ENCODE data around the gene HOXD9.

Gene HOXD9

GRCh38 chr2:176126929-176127773 lies 4.6 kb downstream of the HOXD9 start:
- peak; percentile 18 for DNase-seq

- no peak for DNase-seq
Observed at GRCh38 chr2:176127774-176128072, 5.2 kb downstream of the HOXD9 start.

GRCh38 chr2:176128172-176128981 lies 5.9 kb downstream of the HOXD9 start:
- DNase-seq = no peak

GRCh38 chr2:176128982-176129796 lies 6.7 kb downstream of the HOXD9 start, which contains the start of gene HOXD8:
HOXD8 (plus strand) TSS chr2:176129705; CDS start chr2:176130367, 662 bp downstream.
- peak; percentile 72 for DNase-seq

- no peak for DNase-seq
Observed at GRCh38 chr2:176129813-176130146, 7.3 kb downstream of the HOXD9 start.

GRCh38 chr2:176130147-176130956 lies 7.8 kb downstream of the HOXD9 start:
- DNase-seq = peak; percentile 35

- DNase-seq = no peak
Observed at GRCh38 chr2:176130957-176131847, 8.7 kb downstream of the HOXD9 start.

- no peak for DNase-seq
Observed at GRCh38 chr2:176131848-176132158, 9.3 kb downstream of the HOXD9 start.

GRCh38 chr2:176132205-176133171 lies 10.0 kb downstream of the HOXD9 start:
- DNase-seq = no peak

- DNase-seq = peak; percentile 26
Observed at GRCh38 chr2:176133389-176133788, 10.9 kb downstream of the HOXD9 start.

- no peak for DNase-seq
Observed at GRCh38 chr2:176134035-176134434, 11.5 kb downstream of the HOXD9 start.

- peak; percentile 57 for DNase-seq
Observed at GRCh38 chr2:176135035-176135440, 12.5 kb downstream of the HOXD9 start.

GRCh38 chr2:176136374-176137251 lies 14.1 kb downstream of the HOXD9 start:
- DNase-seq = no peak

GRCh38 chr2:176137252-176137580 lies 14.7 kb downstream of the HOXD9 start:
- no peak for DNase-seq

- no peak for DNase-seq
Observed at GRCh38 chr2:176137906-176138305, 15.4 kb downstream of the HOXD9 start.

GRCh38 chr2:176138526-176138922 lies 16.0 kb downstream of the HOXD9 start:
- DNase-seq = peak; percentile 39

GRCh38 chr2:176138923-176139660 lies 16.6 kb downstream of the HOXD9 start:
- no peak for DNase-seq

- no peak for DNase-seq
Observed at GRCh38 chr2:176139661-176140512, 17.4 kb downstream of the HOXD9 start.
